Measurements from ENCODE around the gene RSPO3.

Gene RSPO3

GRCh38 chr6:127191716-127192115 lies 73.2 kb downstream of the RSPO3 start:
- H2AFZ ChIP-seq (ENCODE audit: low read length): no peak overlapping the region
- no peaks in the 10 kb centered on the region for H3K4me1 ChIP-seq (ENCODE audit: insufficient read depth, low read length, severe bottlenecking)
- H3K36me3 ChIP-seq (ENCODE audit: insufficient read depth, low read length): no peaks in the 10 kb centered on the region
- no peaks in the 10 kb centered on the region for H4K20me1 ChIP-seq (ENCODE audit: insufficient read depth, low read length)
- no peak overlapping the region for H3K9ac ChIP-seq (ENCODE audit: low read length)
- no peak for TF ChIP-seq EZH2 (IDR thresholded peaks at IDR 0.05; ENCODE audit: borderline replicate concordance, low read length)
- TF ChIP-seq CTCF (IDR thresholded peaks at IDR 0.05; ENCODE audit: low read length): no peak
- no peak overlapping the region for H3K27ac ChIP-seq (ENCODE audit: low read depth, low read length, poor library complexity, severe bottlenecking)
- no peaks in the 10 kb centered on the region for H3K27me3 ChIP-seq (ENCODE audit: insufficient read depth, low read length)
- no peaks in the 10 kb centered on the region for H3K79me2 ChIP-seq (ENCODE audit: insufficient read depth, low read length)
- no peaks in the 10 kb centered on the region for H3K9me3 ChIP-seq (ENCODE audit: low read length)
- no peaks in the 10 kb centered on the region for H3K9me2 ChIP-seq (ENCODE audit: low read depth, low read length)
- no peak overlapping the region for H3K4me2 ChIP-seq (ENCODE audit: low read length)
- no peaks in the 10 kb centered on the region for H3F3A ChIP-seq (ENCODE audit: insufficient read depth, low read length)
- H3K4me3 ChIP-seq (ENCODE audit: low read depth, low read length, poor library complexity, severe bottlenecking): no peak overlapping the region

GRCh38 chr6:127192911-127193541 lies 74.6 kb downstream of the RSPO3 start:
- Histone ChIP-seq H4K20me1 (ENCODE audit: insufficient read depth, low read length) (no peaks in the 10 kb centered on the region), H3K9me3 (ENCODE audit: low read length) (no peaks in the 10 kb centered on the region), H3K4me3 (ENCODE audit: low read depth, low read length, poor library complexity, severe bottlenecking) (no peak overlapping the region), H3K9ac (ENCODE audit: low read length) (no peak overlapping the region), H3K9me2 (ENCODE audit: low read depth, low read length) (no peaks in the 10 kb centered on the region), H3F3A (ENCODE audit: insufficient read depth, low read length) (no peaks in the 10 kb centered on the region), H3K4me2 (ENCODE audit: low read length) (no peak overlapping the region), H2AFZ (ENCODE audit: low read length) (no peak overlapping the region), H3K36me3 (ENCODE audit: insufficient read depth, low read length) (no peaks in the 10 kb centered on the region), H3K27ac (ENCODE audit: low read depth, low read length, poor library complexity, severe bottlenecking) (no peak overlapping the region), H3K79me2 (ENCODE audit: insufficient read depth, low read length) (no peaks in the 10 kb centered on the region), H3K4me1 (ENCODE audit: insufficient read depth, low read length, severe bottlenecking) (no peaks in the 10 kb centered on the region), H3K27me3 (ENCODE audit: insufficient read depth, low read length) (no peaks in the 10 kb centered on the region)
- no peak for TF ChIP-seq EZH2 (IDR thresholded peaks at IDR 0.05; ENCODE audit: borderline replicate concordance, low read length)
- TF ChIP-seq CTCF (IDR thresholded peaks at IDR 0.05; ENCODE audit: low read length): no peak

- Histone ChIP-seq H3K9me3 (ENCODE audit: low read length) (no peaks in the 10 kb centered on the region), H3K4me2 (ENCODE audit: low read length) (no peak overlapping the region), H3K79me2 (ENCODE audit: insufficient read depth, low read length) (no peaks in the 10 kb centered on the region), H4K20me1 (ENCODE audit: insufficient read depth, low read length) (no peaks in the 10 kb centered on the region), H3K36me3 (ENCODE audit: insufficient read depth, low read length) (no peaks in the 10 kb centered on the region), H3K9me2 (ENCODE audit: low read depth, low read length) (no peaks in the 10 kb centered on the region), H3F3A (ENCODE audit: insufficient read depth, low read length) (no peaks in the 10 kb centered on the region), H3K27me3 (ENCODE audit: insufficient read depth, low read length) (no peaks in the 10 kb centered on the region), H3K4me3 (ENCODE audit: low read depth, low read length, poor library complexity, severe bottlenecking) (no peak overlapping the region), H3K4me1 (ENCODE audit: insufficient read depth, low read length, severe bottlenecking) (no peaks in the 10 kb centered on the region), H3K9ac (ENCODE audit: low read length) (no peak overlapping the region), H3K27ac (ENCODE audit: low read depth, low read length, poor library complexity, severe bottlenecking) (no peak overlapping the region), H2AFZ (ENCODE audit: low read length) (no peak overlapping the region)
- no peak for TF ChIP-seq CTCF (IDR thresholded peaks at IDR 0.05; ENCODE audit: low read length)
- no peak for TF ChIP-seq EZH2 (IDR thresholded peaks at IDR 0.05; ENCODE audit: borderline replicate concordance, low read length)
These were observed 77.4 kb downstream of the RSPO3 start for GRCh38 chr6:127195833-127196232.
